NB4 (cell line): ENCODE data around the gene FLT1.

Experiments
- CTCF ChIP-seq: IDR thresholded peaks from one replicate; pipeline ENCODE4 v1.5.1; 2012; ENCODE audit warnings: low read depth, low read length
- POLR2A ChIP-seq: IDR thresholded peaks from 2 replicates; pipeline ENCODE4 v1.6.1; 2011; ENCODE audit warnings: mild to moderate bottlenecking; ENCODE audit not compliant: insufficient read length; ENCODE audit errors: extremely low read depth

DNA sequence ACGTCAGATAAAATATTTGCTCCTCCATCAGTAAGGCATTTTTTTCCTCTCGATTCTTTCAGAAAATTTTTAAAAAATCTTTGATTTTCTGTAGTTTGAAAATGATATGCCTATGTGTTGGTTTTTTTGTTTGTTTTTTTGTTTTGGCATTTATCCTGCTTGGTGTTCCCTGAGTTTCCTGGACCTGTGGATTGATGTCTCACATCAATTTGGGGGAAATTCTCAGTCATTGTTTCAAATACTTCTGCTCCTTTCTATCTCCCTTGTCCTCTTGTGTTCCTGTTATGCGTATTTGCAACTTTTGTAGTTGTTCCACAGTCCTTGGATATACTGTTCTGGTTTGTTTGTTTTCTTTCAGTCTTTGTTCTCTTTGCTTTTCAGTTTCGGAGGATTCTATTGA lies 18.8 kb upstream of the FLT1 start:
- no peak for TF ChIP-seq POLR2A
- no peak for TF ChIP-seq CTCF
